HUES48 (cell line): ENCODE measurements around the gene ASB1.

Experiments used
- H3K27ac ChIP-seq: one replicate; pipeline ENCODE4 v1.7.0; 2013; ENCODE audit warnings: low read depth, low read length, inconsistent platforms
- H3K27me3 ChIP-seq: 2 replicates; pipeline ENCODE4 v1.6.1; 2013; ENCODE audit warnings: mild to moderate bottlenecking, low read length; ENCODE audit not compliant: control insufficient read depth, insufficient read depth
- H3K36me3 ChIP-seq: 2 replicates; pipeline ENCODE4 v1.6.1; 2013; ENCODE audit warnings: low read length; ENCODE audit not compliant: control insufficient read depth, insufficient read depth
- H3K4me1 ChIP-seq: 2 replicates; pipeline ENCODE4 v1.6.1; 2013; ENCODE audit warnings: mild to moderate bottlenecking, low read length; ENCODE audit not compliant: control insufficient read depth, insufficient read depth
- H3K4me3 ChIP-seq: 2 replicates; pipeline ENCODE4 v1.5.1; 2013; ENCODE audit warnings: mild to moderate bottlenecking, low read depth, low read length
- H3K9ac ChIP-seq: 2 replicates; pipeline ENCODE4 v1.6.1; 2013; ENCODE audit warnings: mild to moderate bottlenecking, low read depth, low read length, moderate library complexity
- H3K9me3 ChIP-seq: 2 replicates; pipeline ENCODE4 v1.6.1; 2013; ENCODE audit warnings: low read length; ENCODE audit not compliant: control insufficient read depth, insufficient read depth

ASB1 gene, protein sequence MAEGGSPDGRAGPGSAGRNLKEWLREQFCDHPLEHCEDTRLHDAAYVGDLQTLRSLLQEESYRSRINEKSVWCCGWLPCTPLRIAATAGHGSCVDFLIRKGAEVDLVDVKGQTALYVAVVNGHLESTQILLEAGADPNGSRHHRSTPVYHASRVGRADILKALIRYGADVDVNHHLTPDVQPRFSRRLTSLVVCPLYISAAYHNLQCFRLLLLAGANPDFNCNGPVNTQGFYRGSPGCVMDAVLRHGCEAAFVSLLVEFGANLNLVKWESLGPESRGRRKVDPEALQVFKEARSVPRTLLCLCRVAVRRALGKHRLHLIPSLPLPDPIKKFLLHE

DNA sequence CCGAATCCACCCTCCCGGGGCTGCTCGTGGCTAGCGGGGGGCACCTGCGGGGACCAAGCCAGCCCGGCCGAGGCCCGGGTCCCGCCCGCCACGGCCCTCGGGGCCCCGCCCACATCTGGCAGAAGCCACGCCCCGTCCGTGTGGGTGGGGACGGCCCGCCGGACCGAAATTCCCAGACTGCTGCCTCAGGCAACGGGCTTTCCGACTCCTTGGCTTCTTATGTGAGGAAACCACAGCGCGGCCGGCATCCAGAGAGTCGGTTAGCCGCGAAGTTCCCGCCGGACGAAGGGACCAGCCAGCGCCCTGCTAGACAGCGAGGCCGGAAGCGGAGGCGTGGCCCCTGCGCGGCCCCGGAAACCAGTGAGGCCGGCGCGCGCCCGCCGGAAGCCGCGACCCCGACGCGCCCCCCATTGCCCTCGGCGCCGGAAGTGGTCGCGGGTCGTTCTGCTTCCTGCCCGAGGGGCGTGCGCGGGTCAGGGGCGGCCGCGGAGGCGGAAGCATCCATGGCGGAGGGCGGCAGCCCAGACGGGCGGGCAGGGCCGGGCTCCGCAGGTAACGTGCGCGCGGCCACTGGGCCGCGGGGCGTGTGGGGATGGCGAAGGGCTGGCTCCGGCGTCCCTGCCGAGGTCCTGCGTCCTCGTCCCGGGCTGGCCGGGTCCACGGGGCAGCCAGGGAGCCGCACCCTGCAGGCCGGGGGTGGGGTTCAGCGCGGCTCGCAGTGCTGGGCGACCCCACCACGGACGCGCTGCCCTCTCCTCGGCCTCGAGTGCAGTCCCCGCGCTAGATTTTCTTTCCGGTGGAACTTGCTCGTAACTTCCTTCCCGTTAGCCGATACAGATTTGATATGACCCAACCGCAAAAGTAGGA lies at the start of gene ASB1:
Gene ASB1, plus strand, starts transcription at position 360 of the 867 bp plus-strand sequence. Its CDS starts 144 bp downstream, at position 504.
- Histone ChIP-seq H3K4me3 (peak within 1 kb of the TSS; percentile 96), H3K9ac (peak within 1 kb of the TSS; percentile 86), H3K27me3 (no peaks in the 10 kb centered on the region), H3K27ac (peak within 1 kb of the TSS; percentile 99), H3K4me1 (peaks cover 12% of the 10 kb centered on the region; the same call in 1 of the 2 replicates), H3K36me3 (peaks cover 12% of the 10 kb centered on the region; the same call in 1 of the 2 replicates), H3K9me3 (no peaks in the 10 kb centered on the region)

DNA sequence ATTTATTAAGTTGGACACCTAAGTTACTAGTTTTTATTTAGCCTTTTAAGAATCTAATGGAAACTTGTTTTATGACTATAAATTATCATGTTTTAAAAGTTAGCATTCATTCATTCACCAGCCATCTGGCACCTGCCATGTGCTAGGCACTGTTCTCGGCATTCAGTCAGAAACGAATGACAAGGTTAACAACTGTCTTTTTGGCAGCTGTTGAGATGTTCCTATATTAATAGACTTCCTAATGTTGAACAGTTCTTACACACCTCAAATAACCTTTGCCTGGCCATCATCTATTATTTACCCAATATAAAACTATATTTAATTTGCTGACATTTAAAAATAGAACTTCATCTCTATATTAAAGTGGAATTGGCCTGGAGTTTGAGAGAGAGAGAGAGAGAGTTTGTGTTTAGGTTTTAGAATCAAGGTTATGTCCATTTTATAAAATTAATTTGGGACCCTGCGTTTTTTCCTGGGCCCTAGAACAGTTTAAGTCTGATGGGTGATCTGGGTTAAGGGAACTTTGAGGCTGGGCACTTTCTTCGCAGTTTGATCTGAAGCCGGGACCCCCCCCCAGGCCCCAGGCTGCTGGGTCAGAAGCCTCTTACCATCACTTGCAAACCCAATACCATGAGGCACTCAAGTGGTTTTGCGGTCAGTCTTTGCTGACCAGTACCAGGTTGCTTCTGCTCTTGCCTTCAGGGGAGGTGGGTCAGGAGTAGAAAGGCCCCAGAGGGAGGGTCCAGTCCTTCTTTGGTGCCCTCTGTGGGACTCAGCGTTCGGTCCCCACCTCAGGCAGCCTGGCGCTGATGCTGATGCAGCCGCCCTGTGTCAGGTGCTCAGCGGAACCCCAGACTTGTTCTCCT lies 48.3 kb upstream of the ASB1 start:
- Histone ChIP-seq H3K4me3 (no peak overlapping the region), H3K36me3 (no peaks in the 10 kb centered on the region; the same call in 1 of the 2 replicates), H3K27ac (no peak overlapping the region), H3K27me3 (no peaks in the 10 kb centered on the region), H3K9ac (no peak overlapping the region), H3K9me3 (no peaks in the 10 kb centered on the region), H3K4me1 (peaks cover 16% of the 10 kb centered on the region)

DNA sequence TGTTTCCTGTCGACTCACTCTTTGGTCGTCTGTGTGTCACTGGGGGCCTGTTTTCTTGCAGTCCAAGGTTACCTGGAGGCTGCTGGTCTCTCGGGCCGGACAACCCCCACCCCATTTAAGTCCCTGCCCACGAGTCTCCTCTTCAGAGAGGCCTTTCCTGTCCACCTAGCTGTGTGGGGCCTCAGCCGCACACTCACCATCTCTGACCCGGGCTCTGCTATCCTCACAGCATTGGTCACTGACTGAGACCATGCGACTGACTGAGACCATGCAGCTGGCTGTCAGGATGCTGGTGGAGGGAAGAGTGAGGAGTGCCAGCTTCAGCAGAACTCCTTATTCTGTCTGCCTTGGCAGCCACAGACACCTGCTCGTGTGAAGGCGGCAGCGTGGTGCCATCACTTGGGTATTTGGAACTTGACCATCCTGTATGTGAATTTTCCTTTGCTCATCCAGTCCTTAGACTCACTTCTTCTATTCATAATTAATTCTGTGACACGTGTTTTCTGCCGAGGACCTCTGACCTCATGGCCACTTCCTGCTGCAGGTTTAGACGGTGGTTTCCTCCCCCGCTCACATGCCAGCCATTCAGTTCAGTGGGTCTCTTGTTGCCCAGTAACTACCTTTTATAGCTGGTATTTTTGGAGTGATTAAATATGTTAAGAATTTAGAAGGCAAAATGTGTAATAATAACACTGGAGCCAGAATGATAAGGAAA lies 47.5 kb upstream of the ASB1 start:
- Histone ChIP-seq H3K27ac (no peak overlapping the region), H3K36me3 (no peaks in the 10 kb centered on the region; the same call in 1 of the 2 replicates), H3K4me1 (peaks cover 16% of the 10 kb centered on the region), H3K4me3 (no peak overlapping the region), H3K27me3 (no peaks in the 10 kb centered on the region), H3K9me3 (no peaks in the 10 kb centered on the region), H3K9ac (no peak overlapping the region)

DNA sequence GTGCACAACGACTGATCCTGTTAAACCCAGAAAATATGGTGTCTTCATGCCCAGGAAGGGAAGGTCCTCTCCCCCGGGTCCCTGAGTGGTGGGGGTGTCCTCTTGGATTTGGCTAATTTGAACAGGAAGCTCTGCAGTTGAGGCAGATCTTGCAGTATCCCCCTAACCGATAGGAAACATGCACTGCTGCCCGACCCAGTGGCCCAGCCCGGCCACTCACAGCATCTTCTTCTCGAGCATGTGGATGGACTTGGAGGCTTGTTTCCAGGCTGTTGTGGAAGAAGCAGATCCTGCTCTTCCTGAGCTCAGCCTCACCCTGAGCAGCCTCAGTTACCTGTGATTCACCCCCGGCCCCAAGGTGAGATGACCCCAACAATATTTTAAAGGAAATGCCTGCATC lies 46.4 kb upstream of the ASB1 start:
- no peaks in the 10 kb centered on the region for H3K9me3 ChIP-seq
- no peaks in the 10 kb centered on the region; the same call in 1 of the 2 replicates for H3K36me3 ChIP-seq
- H3K4me3 ChIP-seq, result 0 out of 2 replicates have a peak overlapping the region, but pooled peaks have one; percentile 12
- H3K4me1 ChIP-seq, result peaks cover 16% of the 10 kb centered on the region
- peak overlapping the region; percentile 74 for H3K27ac ChIP-seq
- H3K9ac ChIP-seq, result no peak overlapping the region
- no peaks in the 10 kb centered on the region for H3K27me3 ChIP-seq

DNA sequence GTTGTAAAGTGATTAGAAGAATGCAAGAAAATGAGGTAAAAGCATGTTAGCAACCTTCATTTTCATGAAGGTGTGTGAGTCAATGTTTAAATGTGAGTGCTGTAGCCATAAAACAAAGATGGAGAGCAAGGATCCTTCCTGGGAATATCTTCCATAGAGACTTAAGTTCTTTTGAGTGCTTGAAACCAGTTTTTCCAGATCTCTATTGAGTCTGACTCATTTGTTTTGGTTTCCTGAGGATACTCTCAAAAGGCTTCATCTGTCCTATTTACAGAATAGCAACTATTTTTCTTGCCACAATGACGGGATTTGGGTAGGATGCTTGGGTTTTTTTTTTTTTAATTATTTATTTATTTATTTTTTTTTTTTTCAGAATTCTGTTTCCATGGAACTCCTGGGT lies 45.9 kb upstream of the ASB1 start:
- Histone ChIP-seq H3K9me3 (no peaks in the 10 kb centered on the region), H3K27ac (peak overlapping the region; percentile 74), H3K4me3 (0 out of 2 replicates have a peak overlapping the region, but pooled peaks have one; percentile 12), H3K9ac (no peak overlapping the region), H3K4me1 (peaks cover 16% of the 10 kb centered on the region), H3K27me3 (no peaks in the 10 kb centered on the region), H3K36me3 (no peaks in the 10 kb centered on the region; the same call in 1 of the 2 replicates)

DNA sequence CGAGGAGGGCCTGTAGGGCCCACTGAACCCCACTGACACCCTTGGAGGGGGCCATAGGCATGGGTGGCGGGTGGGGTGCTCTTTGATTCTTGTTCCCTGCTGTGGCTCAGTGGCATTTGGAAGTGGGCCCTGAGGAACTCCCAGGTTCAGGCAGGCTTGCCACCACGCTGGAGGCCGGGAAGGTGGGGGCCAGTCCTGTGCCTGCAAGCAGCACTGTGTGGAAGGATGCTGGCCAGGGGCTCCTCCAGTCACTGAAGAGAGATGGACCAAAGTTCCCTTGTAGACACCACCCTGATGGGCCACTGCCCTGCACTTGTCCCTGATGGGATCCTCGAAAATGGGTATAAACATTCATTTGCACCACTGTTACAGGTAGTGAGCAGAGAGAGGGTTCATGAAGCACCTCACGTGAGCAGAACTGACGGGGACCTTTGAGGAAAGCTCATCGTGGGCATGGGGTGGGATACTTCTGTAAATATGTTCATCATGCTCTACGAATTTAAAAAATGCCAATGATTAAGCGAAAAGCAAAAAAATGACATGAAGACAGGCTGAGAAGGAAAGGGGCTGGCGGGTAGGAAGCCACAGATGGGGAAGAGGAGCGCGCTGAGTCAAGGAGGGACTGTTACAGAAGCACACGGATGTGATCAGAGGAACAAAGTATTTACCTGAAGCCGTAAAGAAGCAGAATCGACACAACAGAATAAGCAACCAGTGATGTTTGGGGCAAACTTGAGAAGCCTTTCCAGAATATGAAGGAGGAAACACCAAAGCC lies 45.2 kb upstream of the ASB1 start:
- Histone ChIP-seq H3K27me3 (no peaks in the 10 kb centered on the region), H3K9me3 (no peaks in the 10 kb centered on the region), H3K4me3 (no peak overlapping the region), H3K4me1 (peaks cover 16% of the 10 kb centered on the region), H3K36me3 (no peaks in the 10 kb centered on the region; the same call in 1 of the 2 replicates), H3K9ac (no peak overlapping the region), H3K27ac (peak overlapping the region; percentile 26)

DNA sequence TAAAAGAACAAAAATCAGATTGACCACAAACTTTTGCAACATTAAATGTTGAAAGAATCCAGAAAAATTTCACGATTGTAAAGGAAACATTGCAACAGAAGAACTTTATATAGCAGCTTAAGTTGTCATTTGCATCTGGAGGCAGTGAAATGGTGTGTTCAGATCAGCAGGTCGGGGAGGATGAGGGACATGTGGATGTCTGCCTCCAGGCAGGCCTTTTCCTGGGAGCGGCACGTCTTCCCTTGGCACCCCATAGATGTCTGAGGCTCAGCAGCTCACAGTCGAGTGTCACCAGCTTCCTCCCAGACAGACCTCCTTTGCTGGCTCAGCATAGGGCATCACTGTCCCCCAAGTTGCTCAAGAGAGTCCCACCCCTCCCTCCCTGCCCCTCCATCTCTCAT lies 44.3 kb upstream of the ASB1 start:
- no peaks in the 10 kb centered on the region for H3K9me3 ChIP-seq
- no peaks in the 10 kb centered on the region; the same call in 1 of the 2 replicates for H3K36me3 ChIP-seq

DNA sequence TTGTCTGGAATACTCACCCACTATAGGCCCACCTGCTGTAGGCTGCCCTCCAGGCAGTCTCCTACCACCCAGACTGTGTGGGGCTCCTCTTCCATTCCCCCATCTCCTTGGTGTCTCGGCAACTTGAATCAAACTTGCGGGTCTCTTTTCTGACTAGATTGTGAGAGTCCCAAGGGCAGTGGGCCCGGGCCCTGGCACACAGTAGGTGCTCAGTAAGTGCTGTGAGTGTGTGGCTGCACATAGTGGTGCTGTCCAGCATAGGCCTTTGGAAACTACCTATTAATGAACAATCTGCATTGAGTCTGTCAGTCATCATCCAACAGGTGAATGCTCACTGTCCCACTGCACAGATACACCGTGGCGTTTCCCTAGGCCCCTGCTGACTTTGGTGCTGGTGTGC lies 43.6 kb upstream of the ASB1 start:
- Histone ChIP-seq H3K27me3 (no peaks in the 10 kb centered on the region), H3K9me3 (no peaks in the 10 kb centered on the region), H3K27ac (no peak overlapping the region), H3K4me1 (peaks cover 16% of the 10 kb centered on the region), H3K36me3 (no peaks in the 10 kb centered on the region; the same call in 1 of the 2 replicates), H3K9ac (no peak overlapping the region), H3K4me3 (no peak overlapping the region)

More for the DNA sequence above, 44.3 kb upstream of the ASB1 start:
- H3K4me3 ChIP-seq, result no peak overlapping the region
- H3K27ac ChIP-seq, result no peak overlapping the region
- H3K27me3 ChIP-seq, result no peaks in the 10 kb centered on the region
- H3K4me1 ChIP-seq, result peaks cover 16% of the 10 kb centered on the region
- H3K9ac ChIP-seq, result no peak overlapping the region

DNA sequence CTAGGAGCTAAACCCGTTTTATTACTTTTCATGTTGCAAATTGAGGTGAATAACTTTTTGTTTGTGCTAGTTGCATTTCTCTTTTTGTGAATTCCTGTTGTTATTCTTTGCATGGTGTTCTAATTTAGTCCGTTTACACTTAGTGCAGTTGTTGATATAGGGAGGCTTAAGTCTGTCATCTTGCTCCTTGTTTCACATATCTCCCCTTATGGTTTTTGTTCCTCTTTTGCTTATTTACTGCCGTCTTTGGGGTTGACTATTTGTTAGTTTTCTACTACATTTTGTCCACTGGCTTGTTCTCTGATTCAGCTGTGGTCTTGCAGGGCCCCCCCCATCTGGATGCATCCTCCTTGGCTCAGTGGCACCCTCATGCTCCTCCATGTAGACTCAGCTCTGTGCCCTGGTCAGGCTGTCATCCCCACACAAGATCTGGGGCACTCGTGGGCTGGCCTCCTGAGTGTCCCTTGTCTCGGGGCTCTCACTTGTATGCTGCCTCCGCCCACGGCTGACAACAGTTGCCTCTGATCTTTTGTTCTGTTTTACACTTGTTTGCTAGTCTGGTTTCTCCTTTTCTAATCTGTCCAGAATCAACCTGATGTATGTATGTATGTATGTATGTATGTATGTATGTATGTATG lies 42.9 kb upstream of the ASB1 start:
- no peak overlapping the region for H3K9ac ChIP-seq

More for the DNA sequence above, 42.9 kb upstream of the ASB1 start:
- peaks cover 16% of the 10 kb centered on the region for H3K4me1 ChIP-seq
- no peaks in the 10 kb centered on the region for H3K27me3 ChIP-seq
- H3K9me3 ChIP-seq, result no peaks in the 10 kb centered on the region
- H3K36me3 ChIP-seq, result no peaks in the 10 kb centered on the region; the same call in 1 of the 2 replicates
- no peak overlapping the region for H3K4me3 ChIP-seq
- H3K27ac ChIP-seq, result no peak overlapping the region
